Cardiac septum (tissue), 1 donor: ENCODE results near the gene EPHA6. TPM values are rescaled to one million over a fixed set of nuclear protein-coding genes. Genes with fewer than 3 reads are reported as not detected.
"Not testable (repeated sequence)": the region's sequence is repeated elsewhere in the genome, so short reads cannot be mapped to it uniquely, and the experiment has no call there.

Experiments used
- DNase-seq: peaks from one replicate; pipeline ENCODE4 v3.0.0-alpha.2; 2020; ENCODE audit warnings: low spot score
- intact Hi-C: fragments of 100-400 bp; cut with DNase I; formaldehyde crosslinking; loops from one replicate; pipeline ENCODE4 v1.14.0; 2022
- total RNA-seq: library from RNA; stranded (reverse); fragmentation: NEBNext Ultra II Directional; extraction: Animal tissue kit (Norgen Biotek cat#: 25700); gene quantifications from one replicate; pipeline ENCODE4 v1.2.1, GENCODE V29; 2021
- donor health status: DM: no; HTN: no; CAD: no.

EPHA6 gene
- total RNA-seq, 1 donor from 2014 or later, result 0.24 TPM

DNA sequence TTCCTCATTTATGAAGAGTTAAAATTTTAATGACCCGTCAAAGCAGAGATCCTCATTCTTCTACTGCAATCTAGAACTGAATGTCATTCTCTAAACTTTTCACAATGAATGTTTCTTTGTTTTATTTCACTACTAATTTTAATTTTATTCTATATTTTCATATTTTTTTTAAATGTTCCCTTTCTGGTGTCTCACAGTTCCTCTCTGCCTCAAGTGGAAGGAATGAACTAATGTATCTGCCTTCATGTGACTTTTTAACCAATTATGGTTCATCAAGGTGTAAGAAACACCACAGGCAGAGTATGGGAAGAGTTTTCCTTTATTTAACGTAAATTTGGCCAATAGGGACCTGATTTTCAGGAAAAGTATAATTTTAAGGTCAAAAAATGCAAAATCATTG is 441.7 kb downstream of the EPHA6 start:
- intact Hi-C loops, result no loop called here
- DNase-seq, result no peak

DNA sequence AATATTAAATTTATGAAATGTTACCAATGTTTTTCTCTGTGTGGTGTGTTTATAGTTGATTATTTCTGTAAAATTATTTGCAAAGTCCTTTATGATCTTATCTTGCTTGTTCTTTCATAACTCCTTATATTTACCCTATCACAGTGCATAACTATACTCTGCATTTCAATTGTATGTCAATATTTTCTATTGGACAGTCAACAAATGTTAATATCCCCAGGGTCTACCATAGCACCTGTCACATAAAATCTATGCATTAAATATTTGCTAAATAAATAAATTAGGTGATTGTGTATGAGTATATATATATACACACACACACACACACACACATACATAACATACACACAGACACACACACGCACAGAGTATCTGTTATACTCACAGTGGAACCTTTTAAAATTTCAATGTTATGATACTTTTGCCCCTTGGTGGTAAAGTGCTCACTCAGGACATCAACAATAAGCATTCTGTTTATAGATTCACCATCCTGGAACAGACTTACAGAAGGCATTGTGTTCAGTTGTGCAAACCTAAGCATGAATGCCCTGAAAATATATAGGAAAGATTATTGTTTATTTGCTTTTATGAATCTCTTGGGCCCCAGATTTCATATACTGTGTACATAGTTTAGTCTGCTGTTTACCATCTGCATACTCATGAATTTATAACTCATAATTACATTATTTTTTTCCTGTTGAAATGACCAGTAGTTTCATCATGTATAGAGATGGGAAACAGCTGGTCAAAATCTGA is 443.7 kb downstream of the EPHA6 start:
- intact Hi-C loops, result no loop called here
- DNase-seq, result no peak

DNA sequence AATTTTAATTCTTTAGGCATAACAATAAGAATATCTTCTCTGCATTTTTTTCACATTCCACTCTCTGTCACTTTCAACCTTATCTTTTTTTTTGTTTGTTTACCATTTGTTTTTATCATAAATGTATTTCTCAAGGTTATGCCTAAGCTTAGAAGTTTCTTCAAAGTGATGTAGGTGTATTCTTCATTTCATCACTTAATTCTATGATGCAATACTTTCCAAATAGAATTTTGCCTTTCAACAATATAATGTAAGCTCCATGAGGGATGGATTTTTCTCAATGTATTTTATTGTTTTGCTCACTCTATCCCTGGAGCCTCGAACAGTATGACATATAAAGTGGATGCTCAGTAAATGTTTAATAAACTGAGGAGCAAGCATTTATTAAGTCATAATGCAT is 444.9 kb downstream of the EPHA6 start:
- intact Hi-C loops, result no loop called here
- no peak for DNase-seq

GRCh38 chr3:97264180-97264579 is 449.8 kb downstream of the EPHA6 start:
- intact Hi-C loops, result no loop called here
- DNase-seq, result no peak

DNA sequence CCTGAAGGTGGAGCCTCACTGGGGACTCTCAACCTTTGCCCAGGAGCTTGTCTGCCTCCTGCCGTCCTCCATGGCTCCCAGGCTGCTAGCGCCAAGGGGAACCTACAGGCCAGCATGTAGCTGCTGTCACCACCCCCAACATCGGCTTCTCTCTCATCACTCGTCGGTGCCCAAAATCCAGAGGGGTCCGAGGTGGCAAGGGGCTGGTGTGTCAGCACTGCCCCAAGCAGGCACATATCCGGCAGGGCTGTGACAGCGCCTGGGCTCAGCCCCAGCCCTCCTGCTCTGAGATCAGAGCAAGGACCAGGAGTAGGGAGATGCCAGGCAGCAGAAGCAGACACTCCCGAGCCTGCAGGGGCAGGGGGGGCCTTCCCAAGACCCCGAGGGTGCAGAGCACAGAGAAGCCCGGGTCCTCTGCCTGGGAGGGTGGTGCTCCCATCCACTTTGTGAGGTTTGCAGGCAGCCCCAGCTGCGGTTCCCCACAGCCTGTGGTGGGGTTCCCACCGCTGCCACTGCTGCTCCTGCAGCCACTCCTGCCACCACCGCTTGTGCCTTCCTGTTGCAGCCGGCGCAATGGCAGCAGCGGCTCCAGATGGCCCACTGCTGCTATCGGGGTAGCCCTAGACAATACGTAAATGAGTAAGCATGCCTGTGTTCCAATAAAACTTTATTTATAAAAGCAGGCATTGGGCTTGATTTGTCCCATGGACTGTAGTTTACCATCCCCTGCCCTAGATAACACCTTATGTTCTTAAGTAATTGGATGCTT is 451.0 kb downstream of the EPHA6 start:
- DNase-seq, result no peak
- intact Hi-C loops, result no loop called here

- DNase-seq, result no peak
- intact Hi-C loops, result no loop called here
Observed at GRCh38 chr3:97269202-97269601, 454.8 kb downstream of the EPHA6 start.

- not testable (repeated sequence) for DNase-seq
Observed at GRCh38 chr3:97276879-97277550, 462.6 kb downstream of the EPHA6 start.

GRCh38 chr3:97277708-97278107 is 463.3 kb downstream of the EPHA6 start:
- intact Hi-C loops, result no loop called here
- DNase-seq, result no peak

More at GRCh38 chr3:97276879-97277550, 462.6 kb downstream of the EPHA6 start:
- intact Hi-C loops, result not testable (repeated sequence)

GRCh38 chr3:97278506-97278905 is 464.1 kb downstream of the EPHA6 start:
- no peak for DNase-seq
- intact Hi-C loops, result no loop called here

DNA sequence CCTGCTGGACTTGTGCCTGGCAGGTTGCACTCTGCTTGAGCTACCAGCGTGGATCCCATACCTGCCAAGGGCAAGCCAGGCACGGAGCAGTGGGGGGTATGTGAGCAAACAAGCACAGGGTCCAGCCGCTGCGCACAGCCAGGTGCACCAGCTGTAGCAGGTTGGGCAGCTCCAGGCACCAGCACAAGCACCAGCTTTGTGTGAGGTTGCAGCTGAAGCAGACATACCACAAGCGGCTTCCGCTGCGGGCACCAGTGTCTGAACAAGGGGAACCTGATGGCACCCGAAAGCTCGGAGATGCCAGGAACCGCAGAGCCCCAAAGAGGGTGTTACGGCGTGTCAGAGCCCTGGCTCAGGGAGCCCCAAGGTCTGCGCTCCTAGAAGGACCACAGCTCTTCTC is 477.5 kb downstream of the EPHA6 start:
- no peak for DNase-seq
- intact Hi-C loops, result no loop called here

DNA sequence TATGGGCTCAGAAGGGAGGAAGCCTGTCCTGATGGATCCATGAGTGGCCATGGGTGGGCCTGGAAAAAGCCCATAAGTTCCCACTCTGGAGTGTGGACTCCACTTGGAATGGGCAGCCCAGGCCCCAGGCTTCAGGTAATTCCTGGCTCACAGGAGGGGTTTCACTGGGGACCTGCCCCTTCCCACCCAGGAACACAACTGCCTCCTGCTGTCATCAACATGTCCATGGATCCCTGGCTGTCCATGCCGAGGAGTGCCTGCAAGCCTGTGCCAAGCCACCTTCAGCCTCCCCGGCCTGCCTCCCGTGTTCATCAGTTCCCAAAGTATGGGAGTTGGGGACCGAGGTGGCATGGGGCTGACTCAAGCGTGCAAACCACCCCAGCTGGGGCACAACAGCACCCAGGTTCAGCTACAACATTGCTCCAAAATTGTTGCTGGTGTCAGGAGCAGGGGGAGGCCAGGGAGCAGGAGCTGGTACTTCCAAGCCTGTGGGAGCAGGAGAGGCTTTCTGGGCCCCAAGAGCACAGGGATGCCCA is 479.3 kb downstream of the EPHA6 start:
- intact Hi-C loops, result no loop called here
- no peak for DNase-seq

GRCh38 chr3:97297032-97297431 is 482.6 kb downstream of the EPHA6 start:
- intact Hi-C loops, result no loop called here
- DNase-seq, result no peak

DNA sequence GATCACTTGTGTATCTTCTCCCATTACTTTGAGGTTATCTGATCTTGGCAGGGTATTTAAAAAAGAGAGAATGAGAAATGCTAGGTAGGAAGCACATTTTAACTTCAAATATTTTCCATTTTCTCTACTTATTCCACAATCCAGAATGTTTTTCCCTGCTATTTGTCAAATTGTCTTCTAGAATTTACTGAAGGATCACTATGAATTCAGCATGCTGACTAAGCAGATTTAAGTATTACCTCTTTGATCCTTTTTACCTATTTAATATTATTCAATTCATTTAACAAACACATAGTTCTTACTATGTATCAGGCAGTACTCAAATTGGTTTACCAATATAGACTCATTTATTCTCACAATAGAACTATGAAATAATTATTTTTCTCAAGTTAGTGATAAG is 486.7 kb downstream of the EPHA6 start:
- DNase-seq, result no peak
- intact Hi-C loops, result no loop called here

DNA sequence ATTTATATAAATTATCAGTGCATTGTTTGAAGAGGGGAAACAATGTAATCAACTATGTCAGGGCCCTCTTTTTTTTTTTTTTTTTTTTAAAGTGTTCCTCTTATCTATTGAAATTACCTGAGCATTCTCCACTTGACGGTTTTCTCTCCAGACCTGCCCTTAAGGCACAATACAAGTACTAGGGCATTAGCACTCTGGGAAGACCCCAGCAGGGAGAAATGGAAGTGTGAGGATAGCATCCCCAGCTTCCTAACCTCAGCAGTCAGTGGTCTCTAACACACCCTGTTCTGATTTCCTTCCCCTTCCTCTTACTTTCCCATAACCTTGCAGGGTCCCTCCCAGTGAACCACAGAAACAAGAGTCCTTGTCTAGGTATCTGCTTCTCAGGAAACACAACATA is 491.8 kb downstream of the EPHA6 start:
- intact Hi-C loops, result no loop called here
- DNase-seq, result no peak

DNA sequence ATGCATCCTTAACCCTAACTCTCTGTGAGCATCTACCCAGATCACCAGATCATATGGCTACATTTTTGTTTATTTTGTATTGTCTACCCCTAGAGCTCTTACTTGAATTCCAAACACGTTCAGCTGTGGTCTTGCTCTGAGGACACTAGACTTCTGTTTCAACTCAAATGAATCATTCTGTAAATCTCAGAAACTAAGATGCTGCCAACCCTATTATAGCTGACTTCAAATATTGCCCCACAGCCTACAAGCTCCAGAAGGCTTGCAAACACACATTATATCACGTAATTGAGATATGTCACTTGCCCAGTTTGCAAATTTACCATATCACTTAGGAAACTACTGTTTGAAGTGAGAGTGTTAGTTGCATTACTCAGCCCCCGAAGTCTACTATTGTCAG is 524.0 kb downstream of the EPHA6 start:
- DNase-seq, result no peak
- intact Hi-C loops, result no loop called here

- DNase-seq, result no peak
- intact Hi-C loops, result no loop called here
Observed at GRCh38 chr3:97340940-97341339, 526.5 kb downstream of the EPHA6 start.

GRCh38 chr3:97347780-97348179 is 533.4 kb downstream of the EPHA6 start:
- intact Hi-C loops, result no loop called here
- no peak for DNase-seq

GRCh38 chr3:97350971-97351370 is 536.6 kb downstream of the EPHA6 start:
- intact Hi-C loops, result no loop called here

DNA sequence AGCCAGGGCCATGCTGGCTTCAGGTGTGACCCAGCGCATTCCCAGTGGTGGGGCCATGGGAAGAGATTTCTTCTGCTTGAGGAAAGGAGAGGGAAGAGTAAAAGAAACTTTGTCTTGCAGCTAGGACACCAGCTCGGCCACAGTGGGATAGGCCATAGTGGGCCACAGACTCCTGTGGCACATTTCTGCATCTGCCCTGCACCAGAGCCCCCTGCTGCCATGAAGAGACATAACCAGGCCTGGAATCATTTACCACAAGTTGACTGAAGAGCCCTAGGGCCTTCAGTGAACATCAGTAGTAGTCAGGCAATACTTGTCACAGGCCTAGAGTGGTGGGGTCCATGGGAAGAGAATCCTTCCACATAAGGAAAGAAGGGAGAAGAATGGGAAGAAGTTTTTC is 538.8 kb downstream of the EPHA6 start:
- intact Hi-C loops, result no loop called here
- no peak for DNase-seq

More at GRCh38 chr3:97350971-97351370, 536.6 kb downstream of the EPHA6 start:
- no peak for DNase-seq

GRCh38 chr3:97359977-97360376 is 545.6 kb downstream of the EPHA6 start:
- intact Hi-C loops, result no loop called here

More at GRCh38 chr3:97359977-97360376, 545.6 kb downstream of the EPHA6 start:
- no peak for DNase-seq
